ENCODE measurements around the gene CHTOP.
"Not testable (repeated sequence)": the region's sequence is repeated elsewhere in the genome, so short reads cannot be mapped to it uniquely, and the experiment has no call there.

Gene CHTOP

DNA sequence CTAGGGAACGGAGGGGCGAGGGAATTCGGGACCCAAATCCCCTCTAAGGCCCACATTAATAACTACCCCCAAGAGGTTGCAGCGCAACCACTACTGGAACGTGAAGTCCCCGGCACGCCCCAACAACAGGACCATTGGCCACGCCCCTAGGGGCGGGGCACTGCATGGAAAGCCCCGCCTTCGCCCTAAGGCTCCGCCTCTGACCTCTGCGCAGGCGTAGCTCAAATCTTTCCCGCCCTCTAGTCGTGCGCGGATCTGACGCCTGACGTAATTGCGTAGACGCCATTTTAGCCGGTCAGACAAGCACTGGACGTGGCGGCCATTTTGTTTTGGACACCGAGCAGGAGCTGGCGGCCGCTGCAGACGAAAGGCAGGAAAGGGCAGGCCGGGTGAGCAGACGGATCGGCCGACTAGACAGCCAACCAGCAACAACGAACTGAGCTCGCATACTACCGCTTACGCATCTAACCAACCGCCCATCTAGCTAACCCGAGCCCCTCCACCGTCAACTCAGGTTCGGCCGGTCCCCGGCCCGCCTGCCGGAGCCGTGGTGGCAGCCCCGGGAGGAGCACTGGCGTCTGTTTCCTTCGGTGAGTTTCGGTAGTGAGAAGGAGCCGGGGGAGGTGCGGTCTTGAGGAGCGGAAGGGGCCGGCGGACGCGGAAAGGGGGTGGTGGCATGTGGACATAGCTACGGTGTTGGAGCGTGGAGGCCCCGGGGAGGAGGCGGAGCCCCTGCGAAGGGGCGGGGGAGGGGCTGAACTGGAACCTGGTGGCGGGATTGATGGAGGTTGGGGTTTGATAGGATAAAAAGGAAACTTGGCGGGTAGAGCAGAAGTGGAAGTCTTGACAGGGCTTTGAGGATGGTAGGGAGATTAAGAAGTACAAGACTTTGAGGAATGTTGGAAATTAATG is at the start of gene CHTOP:
Gene CHTOP (plus strand): TSS at position 313 of the 912 bp plus-strand sequence. CDS start 2,523 bp downstream, outside the sequence.
- TF ChIP-seq, protein P1, sequence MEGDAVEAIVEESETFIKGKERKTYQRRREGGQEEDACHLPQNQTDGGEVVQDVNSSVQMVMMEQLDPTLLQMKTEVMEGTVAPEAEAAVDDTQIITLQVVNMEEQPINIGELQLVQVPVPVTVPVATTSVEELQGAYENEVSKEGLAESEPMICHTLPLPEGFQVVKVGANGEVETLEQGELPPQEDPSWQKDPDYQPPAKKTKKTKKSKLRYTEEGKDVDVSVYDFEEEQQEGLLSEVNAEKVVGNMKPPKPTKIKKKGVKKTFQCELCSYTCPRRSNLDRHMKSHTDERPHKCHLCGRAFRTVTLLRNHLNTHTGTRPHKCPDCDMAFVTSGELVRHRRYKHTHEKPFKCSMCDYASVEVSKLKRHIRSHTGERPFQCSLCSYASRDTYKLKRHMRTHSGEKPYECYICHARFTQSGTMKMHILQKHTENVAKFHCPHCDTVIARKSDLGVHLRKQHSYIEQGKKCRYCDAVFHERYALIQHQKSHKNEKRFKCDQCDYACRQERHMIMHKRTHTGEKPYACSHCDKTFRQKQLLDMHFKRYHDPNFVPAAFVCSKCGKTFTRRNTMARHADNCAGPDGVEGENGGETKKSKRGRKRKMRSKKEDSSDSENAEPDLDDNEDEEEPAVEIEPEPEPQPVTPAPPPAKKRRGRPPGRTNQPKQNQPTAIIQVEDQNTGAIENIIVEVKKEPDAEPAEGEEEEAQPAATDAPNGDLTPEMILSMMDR (IDR thresholded peaks at IDR 0.05; ENCODE audit: insufficient read depth, low read length, missing control alignments), result no peak
- peak within 1 kb of the TSS; percentile 97 for H3K4me3 ChIP-seq (ENCODE audit: low read depth, low read length)
- DNase-seq (ENCODE audit: low read depth, low spot score), result peak; percentile 90
- POLR2A ChIA-PET, result interaction anchor here (0.6 to 2.1 kb wide), 20 partner anchors 10 to 127 kb away, joined by 3 to 21 read pairs (median 4); partner anchors contain the start of genes S100A16, S100A5 and S100A6
- CTCF ChIA-PET, result interaction anchor here (0.8 to 14.0 kb wide), 14 partner anchors 10 to 353 kb away, joined by 3 to 178 read pairs (median 4); partner anchors contain the start of genes RAB13, S100A14, S100A16 and S100A4

DNA sequence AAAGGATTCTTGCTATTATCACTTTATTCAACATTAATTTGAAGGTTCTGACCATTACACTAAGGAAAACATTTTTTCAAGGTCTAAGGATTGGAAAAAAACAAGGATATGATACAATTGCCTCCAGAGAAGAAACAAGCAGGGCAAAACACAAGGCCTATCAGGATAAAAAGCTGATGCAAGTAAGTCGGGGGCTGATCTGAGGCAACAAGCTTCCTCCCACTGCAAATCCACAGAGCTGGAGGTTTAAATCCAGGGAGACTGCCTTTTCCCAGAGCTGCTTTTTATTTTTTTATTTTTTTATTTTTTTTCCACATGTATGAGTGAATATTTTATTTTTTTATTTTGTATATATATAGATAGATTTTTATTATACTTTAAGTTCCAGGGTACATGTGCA is 48.9 kb upstream of the CHTOP start:
- ChIA-PET CTCF (interaction anchor here (0.9 to 2.9 kb wide), 5 partner anchors 13 to 74 kb away, joined by 3 to 14 read pairs (median 4); partner anchors contain the start of gene S100A13), POLR2A (no interaction called here)
- no peak overlapping the region for H3K4me3 ChIP-seq (ENCODE audit: low read depth, low read length)
- TF ChIP-seq, protein P1 (IDR thresholded peaks at IDR 0.05; ENCODE audit: insufficient read depth, low read length, missing control alignments), result no peak
- DNase-seq (ENCODE audit: low read depth, low spot score), result no peak

DNA sequence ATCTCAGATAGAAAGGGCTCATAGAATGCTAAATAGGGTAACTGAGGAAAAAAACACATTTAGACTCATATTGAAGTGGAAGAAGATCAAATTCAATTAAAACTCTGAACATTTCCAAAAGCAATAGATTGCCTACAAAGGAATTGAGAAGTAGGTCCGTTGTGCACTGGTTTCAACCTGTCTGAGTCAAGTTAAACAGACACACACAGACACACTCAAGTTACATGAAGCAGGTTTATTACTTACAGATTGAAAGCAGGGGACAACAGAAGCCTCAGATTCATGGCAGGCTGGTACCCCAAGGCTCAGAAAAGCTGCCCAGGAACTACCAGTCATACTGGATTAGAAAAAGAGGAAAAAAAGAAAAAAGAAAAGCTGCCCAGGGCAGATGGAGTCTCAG is 47.5 kb upstream of the CHTOP start:
- no peak overlapping the region for H3K4me3 ChIP-seq (ENCODE audit: low read depth, low read length)
- ChIA-PET CTCF (interaction anchor here (0.6 to 2.9 kb wide), 9 partner anchors 14 to 91 kb away, joined by 3 to 14 read pairs (median 4); partner anchors contain the start of gene S100A13), POLR2A (interaction anchor here (0.6 to 1.4 kb wide), 3 partner anchors 13 to 56 kb away, joined by 3 to 6 read pairs (median 4); partner anchors contain the start of gene S100A13)
- TF ChIP-seq, protein P1 (IDR thresholded peaks at IDR 0.05; ENCODE audit: insufficient read depth, low read length, missing control alignments), result no peak
- no peak for DNase-seq (ENCODE audit: low read depth, low spot score)

GRCh38 chr1:153587314-153587713 is 46.6 kb upstream of the CHTOP start:
- H3K4me3 ChIP-seq (ENCODE audit: low read depth, low read length), result no peak overlapping the region
- TF ChIP-seq, protein P1 (IDR thresholded peaks at IDR 0.05; ENCODE audit: insufficient read depth, low read length, missing control alignments), result no peak
- no peak for DNase-seq (ENCODE audit: low read depth, low spot score)
- POLR2A ChIA-PET, result interaction anchor here (1.1 to 1.4 kb wide), 2 partner anchors 12 to 40 kb away, joined by 4 to 6 read pairs; partner anchors contain the start of gene S100A13
- CTCF ChIA-PET, result interaction anchor here (1.4 to 2.8 kb wide), 3 partner anchors 15 to 79 kb away, joined by 4 to 14 read pairs (median 5); no protein-coding TSS in a partner anchor

GRCh38 chr1:153588033-153588432 is 45.8 kb upstream of the CHTOP start:
- POLR2A ChIA-PET, result interaction anchor here (0.7 to 1.4 kb wide), 2 partner anchors 11 to 100 kb away, joined by 3 to 6 read pairs; no protein-coding TSS in a partner anchor
- not testable (repeated sequence) for H3K4me3 ChIP-seq (ENCODE audit: low read depth, low read length); DNase-seq (ENCODE audit: low read depth, low spot score)
- CTCF ChIA-PET, result interaction anchor here (0.7 to 1.4 kb wide), 2 partner anchors 19 to 77 kb away, joined by 3 to 5 read pairs; no protein-coding TSS in a partner anchor

DNA sequence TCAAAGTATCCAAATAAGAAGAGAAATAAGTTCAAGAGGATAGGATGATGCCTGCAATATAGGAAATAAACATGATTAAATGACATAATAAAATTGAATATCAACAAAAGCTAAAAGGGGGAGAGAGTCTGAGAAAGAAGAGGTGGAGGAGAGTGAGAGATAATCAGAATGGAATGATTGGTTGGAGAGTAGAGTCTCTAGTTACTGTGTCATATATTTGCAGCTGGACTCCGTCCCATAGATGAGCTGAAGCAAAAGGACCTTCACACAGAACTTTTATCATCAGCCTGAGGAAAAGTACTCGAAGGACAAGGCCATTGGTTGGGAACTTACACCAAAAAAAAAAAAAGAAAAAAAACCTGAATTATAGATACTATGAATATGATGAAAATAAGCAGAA is 45.4 kb upstream of the CHTOP start:
- TF ChIP-seq, protein P1 (IDR thresholded peaks at IDR 0.05; ENCODE audit: insufficient read depth, low read length, missing control alignments), result no peak
- ChIA-PET POLR2A (interaction anchor here (0.7 kb wide), 1 partner anchor 100 kb away, joined by 3 read pairs; no protein-coding TSS in a partner anchor), CTCF (interaction anchor here (0.7 kb wide), 1 partner anchor 20 kb away, joined by 3 read pairs; no protein-coding TSS in a partner anchor)
- no peak for DNase-seq (ENCODE audit: low read depth, low spot score)
- no peak overlapping the region for H3K4me3 ChIP-seq (ENCODE audit: low read depth, low read length)
